GM23338 (cell line): ENCODE data around the gene DUSP6. TPM values are rescaled to one million over a fixed set of nuclear protein-coding genes. Genes with fewer than 3 reads are reported as not detected.

ENCODE experiments used
- ATAC-seq: fragments of 200-7000 bp; cut with Tn5 transposase; 3 replicates; pipeline ENCODE4 v1.9.1; 2020
- DNase-seq: peaks from one replicate; pipeline ENCODE4 v3.0.0-alpha.2; 2015; ENCODE audit warnings: low spot score
- H2AFZ ChIP-seq: fragments of 200-600 bp; sonication (generic); 2 replicates; pipeline ENCODE4 v1.8.0; 2016; ENCODE audit warnings: antibody characterized with exemption, mild to moderate bottlenecking, moderate library complexity
- H3F3A ChIP-seq: fragments of 200-600 bp; sonication (generic); replicated peaks from 2 replicates; pipeline ENCODE4 v1.8.0; 2017; ENCODE audit warnings: antibody characterized with exemption, mixed run types, low read depth
- H3K27ac ChIP-seq: fragments of 200-600 bp; sonication (generic); 2 replicates; pipeline ENCODE4 v1.6.1; 2016; ENCODE audit warnings: low read depth
- H3K27me3 ChIP-seq: fragments of 200-600 bp; sonication (generic); 2 replicates; pipeline ENCODE4 v1.8.0; 2016; ENCODE audit warnings: mild to moderate bottlenecking, mixed run types, moderate library complexity; ENCODE audit not compliant: insufficient read depth
- H3K36me3 ChIP-seq: fragments of 200-600 bp; sonication (generic); 2 replicates; pipeline ENCODE4 v1.8.0; 2016; ENCODE audit warnings: mild to moderate bottlenecking; ENCODE audit not compliant: insufficient read depth
- H3K4me1 ChIP-seq: fragments of 200-600 bp; sonication (generic); 2 replicates; pipeline ENCODE4 v1.8.0; 2016; ENCODE audit warnings: mild to moderate bottlenecking, moderate library complexity; ENCODE audit not compliant: insufficient read depth
- H3K4me2 ChIP-seq: fragments of 200-600 bp; sonication (generic); 2 replicates; pipeline ENCODE4 v1.7.1; 2017; ENCODE audit warnings: mixed run types
- H3K4me3 ChIP-seq: fragments of 200-600 bp; sonication (generic); 2 replicates; pipeline ENCODE4 v1.6.1; 2016; ENCODE audit warnings: mixed run types
- H3K79me2 ChIP-seq: fragments of 200-600 bp; sonication (generic); replicated peaks from 2 replicates; pipeline ENCODE4 v1.8.0; 2017; ENCODE audit warnings: mild to moderate bottlenecking; ENCODE audit not compliant: insufficient read depth
- H3K9me2 ChIP-seq: fragments of 200-600 bp; sonication (generic); 2 replicates; pipeline ENCODE4 v1.8.0; 2017; ENCODE audit not compliant: insufficient read depth
- H4K20me1 ChIP-seq: fragments of 200-600 bp; sonication (generic); replicated peaks from 2 replicates; pipeline ENCODE4 v1.8.0; 2017; ENCODE audit warnings: mild to moderate bottlenecking; ENCODE audit not compliant: insufficient read depth
- H3K27ac Mint-ChIP-seq: 2 replicates; pipeline ENCODE4 v1.8.0; 2020; ENCODE audit warnings: inconsistent platforms, mild to moderate bottlenecking, moderate library complexity, mixed read lengths
- H3K27me3 Mint-ChIP-seq: 3 replicates; pipeline ENCODE4 v1.8.0; 2022; ENCODE audit warnings: low read depth, mild to moderate bottlenecking, moderate library complexity, mixed read lengths, inconsistent platforms; ENCODE audit not compliant: insufficient read depth, poor library complexity
- H3K36me3 Mint-ChIP-seq: 3 replicates; pipeline ENCODE4 v1.8.0; 2021; ENCODE audit warnings: low read depth, mild to moderate bottlenecking, inconsistent platforms, moderate library complexity, mixed read lengths
- H3K4me1 Mint-ChIP-seq: 3 replicates; pipeline ENCODE4 v1.8.0; 2020; ENCODE audit warnings: mild to moderate bottlenecking, inconsistent platforms, mixed read lengths
- H3K4me3 Mint-ChIP-seq: 3 replicates; pipeline ENCODE4 v1.8.0; 2021; ENCODE audit warnings: moderate library complexity, mild to moderate bottlenecking, inconsistent platforms, mixed read lengths
- H3K9me3 Mint-ChIP-seq: 3 replicates; pipeline ENCODE4 v1.8.0; 2020; ENCODE audit warnings: moderate library complexity, mild to moderate bottlenecking, inconsistent platforms, mixed read lengths
- ZNF331 ChIP-seq: fragments of 250-450 bp; sonication (Bioruptor Pico); IDR thresholded peaks from 2 replicates; pipeline ENCODE4 v1.5.0; 2020; ENCODE audit warnings: low read depth, mild to moderate bottlenecking, moderate library complexity
- ZNF462 ChIP-seq: fragments of 250-450 bp; sonication (Bioruptor Pico); IDR thresholded peaks from 2 replicates; pipeline ENCODE4 v1.5.0; 2020; ENCODE audit warnings: mild to moderate bottlenecking, moderate library complexity
- polyA plus RNA-seq: library from polyadenylated mRNA; unstranded; fragments of >200 nt; fragmentation: Nextera tagmentation; extraction: Ambion mirVana; gene quantifications from 2 replicates; pipeline ENCODE4 v1.2.1, GENCODE V29; 2016
- total RNA-seq: library from RNA; depleted of rRNA; stranded (reverse); fragments of >200 nt; shearing (Covaris generic); gene quantifications from 2 replicates; pipeline ENCODE4 v1.2.3, GENCODE V29; 2014

DUSP6 gene
- total and polyA plus RNA-seq, 2 experiments from 2014 or later = 117 to 191 TPM

- no peak overlapping the region; the same call in 2 of the 3 replicates for H3K4me3 Mint-ChIP-seq
- peak overlapping the region; percentile 2; the same call in 1 of the 2 replicates for H3K4me2 ChIP-seq
Observed at GRCh38 chr12:89384050-89384758, 31.9 kb upstream of the DUSP6 start.

More at GRCh38 chr12:89384050-89384758, 31.9 kb upstream of the DUSP6 start:
- Histone ChIP-seq H3K27me3 (no peaks in the 10 kb centered on the region; the same call in 1 of the 2 replicates), H2AFZ (peak overlapping the region; percentile 0; the same call in 1 of the 2 replicates), H3K27ac (peak overlapping the region; percentile 18; the same call in 1 of the 2 replicates), H3K9me2 (no peaks in the 10 kb centered on the region), H3K79me2 (no peaks in the 10 kb centered on the region), H3K4me1 (peaks cover 41% of the 10 kb centered on the region), H4K20me1 (no peaks in the 10 kb centered on the region), H3K36me3 (no peaks in the 10 kb centered on the region), H3K4me3 (no peak overlapping the region), H3F3A (no peaks in the 10 kb centered on the region)
- TF ChIP-seq ZNF462 (no peak), ZNF331 (CRISPR knock-in tag) (no peak)
- DNase-seq (peak; percentile 64), ATAC-seq (peak; percentile 94)
- Mint-ChIP-seq H3K9me3 (no peaks in the 10 kb centered on the region), H3K4me1 (peaks cover 42% of the 10 kb centered on the region), H3K27me3 (no peaks in the 10 kb centered on the region), H3K36me3 (no peaks in the 10 kb centered on the region), H3K27ac (peak overlapping the region; percentile 88)
